ENCODE measurements around the gene TLNRD1.

The TLNRD1 gene

GRCh38 chr15:81002331-81003096, 1.8 kb downstream of the TLNRD1 start:
- no peak for DNase-seq (ENCODE audit: low spot score)

- DNase-seq (ENCODE audit: low spot score): no peak
Observed at GRCh38 chr15:81003097-81003350, 2.3 kb downstream of the TLNRD1 start.

- no peak for DNase-seq (ENCODE audit: low spot score)
Observed at GRCh38 chr15:81006124-81006523, 5.4 kb downstream of the TLNRD1 start.

GRCh38 chr15:81007428-81008064, 6.8 kb downstream of the TLNRD1 start:
- DNase-seq (ENCODE audit: low spot score): no peak

- no peak for DNase-seq (ENCODE audit: low spot score)
Observed at GRCh38 chr15:81008312-81008711, 7.6 kb downstream of the TLNRD1 start.

GRCh38 chr15:81010086-81010485, 9.4 kb downstream of the TLNRD1 start:
- no peak for DNase-seq (ENCODE audit: low spot score)

GRCh38 chr15:81011593-81011992, 10.9 kb downstream of the TLNRD1 start:
- DNase-seq (ENCODE audit: low spot score): no peak

- no peak for DNase-seq (ENCODE audit: low spot score)
Observed at GRCh38 chr15:81012588-81012987, 11.9 kb downstream of the TLNRD1 start.

- no peak for DNase-seq (ENCODE audit: low spot score)
Observed at GRCh38 chr15:81013396-81013929, 12.7 kb downstream of the TLNRD1 start.

- no peak for DNase-seq (ENCODE audit: low spot score)
Observed at GRCh38 chr15:81014446-81015093, 13.8 kb downstream of the TLNRD1 start.

GRCh38 chr15:81015621-81016488, 15.1 kb downstream of the TLNRD1 start:
- no peak for DNase-seq (ENCODE audit: low spot score)

GRCh38 chr15:81016489-81017068, 15.9 kb downstream of the TLNRD1 start:
- no peak for DNase-seq (ENCODE audit: low spot score)

GRCh38 chr15:81018197-81018596, 17.5 kb downstream of the TLNRD1 start:
- DNase-seq (ENCODE audit: low spot score): no peak

GRCh38 chr15:81021321-81021720, 20.6 kb downstream of the TLNRD1 start:
- no peak for DNase-seq (ENCODE audit: low spot score)

GRCh38 chr15:81023483-81024264, 23.0 kb downstream of the TLNRD1 start:
- DNase-seq (ENCODE audit: low spot score): peak; percentile 97

- DNase-seq (ENCODE audit: low spot score): no peak
Observed at GRCh38 chr15:81024265-81024872, 23.6 kb downstream of the TLNRD1 start.

GRCh38 chr15:81024936-81025335, 24.2 kb downstream of the TLNRD1 start:
- no peak for DNase-seq (ENCODE audit: low spot score)

- DNase-seq (ENCODE audit: low spot score): no peak
Observed at GRCh38 chr15:81025721-81026370, 25.1 kb downstream of the TLNRD1 start.

- DNase-seq (ENCODE audit: low spot score): no peak
Observed at GRCh38 chr15:81026836-81027599, 26.3 kb downstream of the TLNRD1 start.

Measured in kidney capillary endothelial cell (primary cell).